Panc1 (cell line): Measurements from ENCODE around the gene ARHGAP33.

Source experiments
- POLR2AphosphoS5 ChIP-seq: IDR thresholded peaks from 2 replicates; pipeline ENCODE4 v1.6.1; 2012; ENCODE audit warnings: mild to moderate bottlenecking, low read depth, low read length, moderate library complexity
- REST ChIP-seq, 2 experiments: IDR thresholded peaks; 2 replicates each; pipeline ENCODE4 v1.6.1; 2011 to 2012; ENCODE audit warnings: low read depth in 2 of 2, control low read depth in 1 of 2, low read length in 1 of 2, mild to moderate bottlenecking in 1 of 2, moderate library complexity in 1 of 2; ENCODE audit not compliant: insufficient read depth in 1 of 2
- SIN3A ChIP-seq: IDR thresholded peaks from 2 replicates; pipeline ENCODE4 v1.6.1; 2012; ENCODE audit warnings: low read depth, mild to moderate bottlenecking, low read length, moderate library complexity, borderline replicate concordance; ENCODE audit not compliant: insufficient read depth
- TF ChIP-seq, protein P1 (sequence below): fragments of 450-650 bp; IDR thresholded peaks from 2 replicates; pipeline ENCODE4 v1.5.1; 2017; ENCODE audit warnings: mild to moderate bottlenecking

DNA sequence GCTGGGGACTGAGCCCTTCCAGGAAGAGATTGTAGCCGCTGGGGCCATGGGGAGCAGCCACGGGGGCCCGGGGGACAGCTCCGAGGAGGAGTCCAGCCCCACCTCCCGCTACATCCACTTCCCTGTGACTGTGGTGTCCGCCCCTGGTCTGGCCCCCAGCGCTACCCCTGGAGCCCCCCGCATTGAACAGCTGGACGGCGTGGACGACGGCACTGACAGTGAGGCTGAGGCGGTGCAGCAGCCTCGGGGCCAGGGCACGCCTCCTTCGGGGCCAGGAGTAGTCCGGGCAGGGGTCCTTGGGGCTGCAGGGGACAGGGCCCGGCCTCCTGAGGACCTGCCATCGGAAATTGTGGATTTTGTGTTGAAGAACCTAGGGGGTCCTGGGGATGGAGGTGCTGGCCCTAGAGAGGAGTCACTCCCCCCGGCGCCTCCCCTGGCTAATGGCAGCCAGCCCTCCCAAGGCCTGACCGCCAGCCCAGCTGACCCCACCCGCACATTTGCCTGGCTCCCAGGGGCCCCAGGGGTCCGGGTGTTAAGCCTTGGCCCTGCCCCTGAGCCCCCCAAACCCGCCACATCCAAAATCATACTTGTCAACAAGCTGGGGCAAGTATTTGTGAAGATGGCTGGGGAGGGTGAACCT lies 42.7 kb upstream of the ARHGAP33 start:
- no peak for TF ChIP-seq POLR2AphosphoS5
- TF ChIP-seq, protein P1, sequence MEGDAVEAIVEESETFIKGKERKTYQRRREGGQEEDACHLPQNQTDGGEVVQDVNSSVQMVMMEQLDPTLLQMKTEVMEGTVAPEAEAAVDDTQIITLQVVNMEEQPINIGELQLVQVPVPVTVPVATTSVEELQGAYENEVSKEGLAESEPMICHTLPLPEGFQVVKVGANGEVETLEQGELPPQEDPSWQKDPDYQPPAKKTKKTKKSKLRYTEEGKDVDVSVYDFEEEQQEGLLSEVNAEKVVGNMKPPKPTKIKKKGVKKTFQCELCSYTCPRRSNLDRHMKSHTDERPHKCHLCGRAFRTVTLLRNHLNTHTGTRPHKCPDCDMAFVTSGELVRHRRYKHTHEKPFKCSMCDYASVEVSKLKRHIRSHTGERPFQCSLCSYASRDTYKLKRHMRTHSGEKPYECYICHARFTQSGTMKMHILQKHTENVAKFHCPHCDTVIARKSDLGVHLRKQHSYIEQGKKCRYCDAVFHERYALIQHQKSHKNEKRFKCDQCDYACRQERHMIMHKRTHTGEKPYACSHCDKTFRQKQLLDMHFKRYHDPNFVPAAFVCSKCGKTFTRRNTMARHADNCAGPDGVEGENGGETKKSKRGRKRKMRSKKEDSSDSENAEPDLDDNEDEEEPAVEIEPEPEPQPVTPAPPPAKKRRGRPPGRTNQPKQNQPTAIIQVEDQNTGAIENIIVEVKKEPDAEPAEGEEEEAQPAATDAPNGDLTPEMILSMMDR = no peak
- no peak for TF ChIP-seq SIN3A
- no peak for TF ChIP-seq REST (IDR thresholded peaks at IDR 0.05; ENCODE audit: insufficient read depth in 1 of 2, low read depth in 2 of 2, low read length in 1 of 2)
